ENCODE measurements around the gene CHIC1. TPM values are rescaled to one million over a fixed set of nuclear protein-coding genes. Genes with fewer than 3 reads are reported as not detected.
"Not testable (repeated sequence)": the region's sequence is repeated elsewhere in the genome, so short reads cannot be mapped to it uniquely, and the experiment has no call there.

The CHIC1 gene
- polyA plus RNA-seq = 1 to 10 TPM in 2 of 3 donors, under 1 TPM in 1; 0.97 to 3.6 (median 1.6) TPM

DNA sequence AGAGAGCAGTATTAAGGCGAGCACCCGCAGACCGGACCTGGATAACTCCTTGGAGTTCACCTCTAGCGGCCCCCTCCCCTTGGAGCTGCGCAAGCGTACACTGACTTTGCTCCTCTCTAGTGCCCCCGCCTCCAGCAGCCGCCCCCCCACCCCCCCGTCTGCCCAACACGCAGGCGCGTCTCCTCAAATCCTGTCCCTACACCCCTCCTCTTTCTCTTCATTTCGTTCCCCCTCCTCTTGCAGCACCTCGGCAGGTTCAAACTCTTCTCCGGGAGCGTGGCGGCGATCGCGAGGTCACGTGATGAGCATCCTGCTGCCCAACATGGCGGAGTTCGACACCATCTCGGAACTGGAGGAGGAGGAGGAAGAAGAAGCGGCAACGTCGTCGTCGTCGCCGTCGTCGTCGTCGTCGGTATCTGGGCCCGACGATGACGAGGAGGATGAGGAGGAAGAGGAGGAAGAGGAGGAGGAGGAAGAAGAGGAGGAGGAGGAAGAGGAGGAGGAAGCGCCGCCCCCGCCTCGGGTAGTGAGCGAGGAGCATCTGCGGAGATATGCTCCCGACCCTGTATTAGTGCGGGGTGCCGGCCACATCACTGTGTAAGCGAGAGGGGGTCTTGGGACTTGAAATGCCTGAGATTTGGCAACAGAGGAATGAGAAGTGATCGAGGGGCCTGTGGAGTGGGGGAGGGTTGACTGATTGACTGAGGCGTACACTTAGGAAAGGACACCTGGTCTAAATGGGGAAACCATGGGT lies at the start of gene CHIC1:
Gene CHIC1, plus strand, starts transcription at position 214 of the 754 bp plus-strand sequence. Its CDS starts 88 bp downstream, at position 302.
- 0 to 25% (median 0%) methylated on average over 28 to 50 of the region's 51 CpGs for WGBS, 3 donors
- no peak within 1 kb of the TSS for H3K27ac ChIP-seq (ENCODE audit: low read depth, low read length)

DNA sequence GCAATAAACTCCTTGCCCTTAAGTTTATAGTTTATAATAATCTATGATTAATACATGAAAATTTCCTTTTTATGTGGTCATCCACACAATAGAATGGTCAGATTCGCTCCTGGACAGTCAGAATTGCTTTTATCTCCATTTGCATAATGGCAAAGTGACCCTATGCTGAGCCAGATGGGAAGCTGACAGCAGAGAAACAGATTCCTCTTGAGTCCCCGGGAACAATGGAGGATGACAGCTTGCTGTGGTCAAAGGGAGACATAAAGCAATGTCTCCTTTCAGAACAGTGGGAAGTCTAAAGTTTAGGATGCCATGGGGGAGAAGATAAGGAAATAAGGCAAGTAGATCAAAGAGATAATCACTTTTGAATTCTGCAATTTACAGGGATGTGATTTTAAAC lies 40.2 kb upstream of the CHIC1 start:
- 41 to 73% (median 53%) methylated on average over 2 of the region's 2 CpGs for WGBS, 3 donors
- H3K27ac ChIP-seq (ENCODE audit: low read depth, low read length) = not testable (repeated sequence)

GRCh38 chrX:73524906-73525305 lies 38.1 kb upstream of the CHIC1 start:
- 80 to 89% (median 80%) methylated on average over 8 of the region's 8 CpGs for whole genome bisulfite sequencing, 3 donors
- no peak overlapping the region for H3K27ac ChIP-seq (ENCODE audit: low read depth, low read length)

DNA sequence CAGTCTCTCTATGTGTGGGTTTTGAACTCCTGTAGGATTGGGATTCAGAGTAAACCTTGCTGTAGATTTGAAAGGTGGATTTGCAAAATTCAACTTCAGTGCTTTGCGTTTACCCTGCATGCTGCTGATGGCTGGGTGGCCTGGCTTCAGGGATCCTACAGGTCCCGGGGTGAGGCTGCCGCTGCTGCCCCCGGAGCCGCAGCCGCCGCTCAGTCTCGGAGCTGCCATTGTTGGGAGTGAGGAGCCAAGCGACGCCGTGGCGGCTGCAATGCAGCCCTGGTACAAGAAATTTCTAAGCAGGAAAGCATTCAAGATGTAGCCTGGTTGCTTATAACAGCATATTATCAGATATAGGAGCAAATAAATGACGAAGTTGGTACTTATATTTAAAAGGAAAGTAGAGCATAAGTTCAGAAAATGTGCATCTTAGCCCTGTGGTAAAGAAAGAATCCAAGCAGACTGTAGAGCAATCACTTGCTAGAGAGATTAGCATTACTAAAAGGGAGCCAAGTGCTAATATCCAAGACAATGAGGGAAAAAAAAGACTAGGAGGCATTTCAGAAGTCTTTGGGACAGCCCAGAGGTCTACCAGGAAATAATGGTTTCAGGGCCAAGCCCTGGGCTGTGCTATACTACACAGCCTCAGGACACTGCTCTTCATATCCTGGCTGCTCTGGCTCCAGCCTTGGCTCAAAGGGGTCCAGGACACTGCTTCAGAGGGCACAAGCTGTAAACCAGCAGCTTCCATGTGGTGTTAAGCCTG lies 36.9 kb upstream of the CHIC1 start:
- no peak overlapping the region for H3K27ac ChIP-seq (ENCODE audit: low read depth, low read length)
- WGBS, 3 donors = 25 to 42% (median 27%) methylated on average over 13 of the region's 13 CpGs

GRCh38 chrX:73531655-73532054 lies 31.3 kb upstream of the CHIC1 start:
- WGBS, 3 donors = 74 to 92% (median 86%) methylated on average over 4 of the region's 4 CpGs
- not testable (repeated sequence) for H3K27ac ChIP-seq (ENCODE audit: low read depth, low read length)

DNA sequence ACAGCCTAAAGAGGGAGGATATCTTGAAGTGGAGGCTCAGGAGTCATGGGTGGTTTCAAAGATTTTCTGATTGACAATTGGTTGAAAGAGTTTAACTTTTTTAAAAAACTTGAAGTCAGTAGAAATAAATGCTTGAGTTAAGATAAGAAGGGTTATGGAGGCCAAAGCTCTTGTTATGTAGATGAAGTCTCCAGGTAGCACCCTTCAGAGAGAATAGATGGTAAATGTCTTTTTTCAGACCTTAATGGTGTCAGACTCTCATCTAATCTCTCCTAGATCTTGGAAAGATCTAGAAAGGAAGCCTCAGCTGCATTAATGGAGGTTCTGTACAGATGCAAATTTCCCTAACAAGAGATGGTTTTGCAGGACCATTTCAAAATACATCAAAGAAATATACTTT lies 6.8 kb upstream of the CHIC1 start:
- no peak overlapping the region for H3K27ac ChIP-seq (ENCODE audit: low read depth, low read length)

DNA sequence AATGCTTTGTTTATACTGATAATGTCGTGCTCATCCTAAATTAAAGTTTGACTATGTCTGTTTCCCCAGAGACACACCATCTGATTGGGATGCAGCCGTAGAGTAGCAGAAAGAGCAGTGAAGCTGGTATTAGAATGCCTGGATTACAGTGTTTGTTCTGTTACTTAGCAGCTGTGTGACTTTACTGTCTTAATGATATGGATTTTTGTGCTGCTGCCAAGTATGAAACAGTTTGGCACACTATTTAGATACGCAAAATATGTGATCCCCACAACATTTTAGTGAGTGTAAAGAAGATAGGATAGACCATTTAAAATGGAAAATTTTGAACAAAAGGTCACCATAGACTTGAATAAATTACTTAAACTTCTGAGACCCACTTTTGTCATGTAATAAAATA lies 1.2 kb upstream of the CHIC1 start:
- no peak overlapping the region for H3K27ac ChIP-seq (ENCODE audit: low read depth, low read length)
- 11 to 60% (median 54%) methylated on average over 3 of the region's 3 CpGs for WGBS, 3 donors

DNA sequence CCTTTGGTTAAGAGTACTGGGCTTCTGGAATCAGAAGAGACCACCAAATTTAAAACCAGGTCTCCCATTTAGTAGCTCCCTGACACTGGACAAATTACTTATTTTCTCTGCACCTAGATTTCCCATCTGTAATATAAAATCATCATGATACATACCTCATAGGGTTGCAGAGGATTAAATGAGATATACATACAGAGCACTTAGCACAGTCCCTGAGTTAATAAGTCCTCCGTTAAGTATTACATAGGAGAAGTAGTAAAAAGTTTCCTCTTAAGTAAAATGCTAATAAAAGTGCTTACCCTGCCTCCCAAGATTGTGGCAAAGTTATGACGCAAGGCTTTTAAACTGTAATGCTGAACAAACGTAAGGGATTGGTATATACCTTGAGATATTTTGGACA lies 539 bp upstream of the CHIC1 start:
- 0 to 21% (median 2%) methylated on average over 3 of the region's 3 CpGs for whole genome bisulfite sequencing, 3 donors
- H3K27ac ChIP-seq (ENCODE audit: low read depth, low read length) = no peak overlapping the region

GRCh38 chrX:73563738-73564068 lies 706 bp downstream of the CHIC1 start:
- H3K27ac ChIP-seq (ENCODE audit: low read depth, low read length) = no peak overlapping the region
- WGBS, 3 donors = 3 to 14% (median 4%) methylated on average over 3 of the region's 3 CpGs

- 47 to 70% (median 51%) methylated on average over 2 of the region's 2 CpGs for WGBS, 3 donors
- H3K27ac ChIP-seq (ENCODE audit: low read depth, low read length) = no peak overlapping the region
These were observed 14.4 kb downstream of the CHIC1 start for GRCh38 chrX:73577361-73577760.

DNA sequence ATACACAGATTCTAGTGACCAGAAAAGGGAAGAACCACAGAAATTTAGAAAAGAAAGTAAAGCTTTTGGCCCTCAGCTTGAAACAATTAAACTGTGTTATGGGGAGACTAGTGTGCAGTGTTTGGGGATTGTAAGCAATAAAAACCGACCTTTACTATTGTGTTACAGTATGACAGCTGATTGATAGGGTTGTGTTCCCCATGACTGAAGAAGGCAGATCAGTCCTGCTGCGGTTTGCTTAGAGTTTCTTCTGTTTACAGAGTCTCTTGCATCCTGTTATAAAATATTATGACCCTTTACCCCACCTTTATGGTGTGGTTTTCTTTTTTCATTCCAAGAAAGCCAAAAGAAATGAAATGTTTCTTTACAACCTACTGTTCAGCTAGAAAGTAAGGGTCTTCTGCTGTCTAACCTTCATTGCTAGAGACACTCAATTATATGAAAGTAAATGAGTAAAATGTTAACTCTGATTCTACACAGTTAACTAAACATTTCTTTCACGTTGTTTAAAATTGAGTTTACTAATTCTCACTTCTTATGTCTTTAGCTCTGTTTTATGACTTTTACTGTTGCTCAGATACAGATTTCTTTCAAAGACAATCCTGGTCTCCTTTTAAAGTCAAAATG lies 18.1 kb downstream of the CHIC1 start:
- no peak overlapping the region for H3K27ac ChIP-seq (ENCODE audit: low read depth, low read length)

GRCh38 chrX:73597758-73598157 lies 34.8 kb downstream of the CHIC1 start:
- 92 to 97% (median 96%) methylated on average over 1 of the region's 1 CpG for WGBS, 3 donors
- H3K27ac ChIP-seq (ENCODE audit: low read depth, low read length) = not testable (repeated sequence)

More for the DNA sequence above, 18.1 kb downstream of the CHIC1 start:
- WGBS, 3 donors = 26 to 64% (median 40%) methylated on average over 3 of the region's 3 CpGs

DNA sequence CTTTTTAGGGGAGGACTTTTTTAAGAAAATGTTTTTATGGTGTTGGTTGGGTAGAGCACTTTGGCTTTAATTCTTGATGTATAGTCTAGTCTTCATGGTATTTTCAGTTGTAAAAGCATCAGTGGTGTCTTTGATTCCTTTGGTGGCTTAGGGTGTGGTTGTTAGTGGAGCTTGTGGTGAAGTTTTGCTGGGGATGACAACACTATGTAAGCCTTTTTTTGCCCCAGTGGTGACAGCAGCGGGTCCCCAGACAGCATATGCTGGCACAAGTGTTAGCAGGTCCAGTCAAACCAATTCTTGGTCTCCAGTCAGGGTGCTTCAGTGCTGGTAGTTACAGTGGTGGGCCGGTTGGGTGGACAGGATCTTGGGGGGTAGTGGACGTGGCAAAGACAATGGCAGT lies 52.0 kb downstream of the CHIC1 start:
- H3K27ac ChIP-seq (ENCODE audit: low read depth, low read length) = no peak overlapping the region
- WGBS, 3 donors = 79 to 100% (median 96%) methylated on average over 3 of the region's 3 CpGs

DNA sequence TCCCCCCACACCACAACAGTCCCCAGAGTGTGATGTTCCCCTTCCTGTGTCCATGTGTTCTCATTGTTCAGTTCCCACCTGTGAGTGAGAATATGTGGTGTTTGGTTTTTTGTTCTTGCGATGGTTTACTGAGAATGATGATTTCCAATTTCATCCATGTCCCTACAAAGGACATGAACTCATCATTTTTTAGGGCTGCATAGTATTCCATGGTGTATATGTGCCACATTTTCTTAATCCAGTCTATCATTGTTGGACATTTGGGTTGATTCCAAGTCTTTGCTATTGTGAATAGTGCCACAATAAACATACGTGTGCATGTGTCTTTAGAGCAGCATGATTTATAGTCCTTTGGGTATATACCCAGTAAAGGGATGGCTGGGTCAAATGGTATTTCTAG lies 78.7 kb downstream of the CHIC1 start:
- 87 to 97% (median 96%) methylated on average over 2 of the region's 2 CpGs for WGBS, 3 donors
- not testable (repeated sequence) for H3K27ac ChIP-seq (ENCODE audit: low read depth, low read length)

GRCh38 chrX:73647212-73647611 lies 84.2 kb downstream of the CHIC1 start:
- 86 to 100% (median 95%) methylated on average over 1 of the region's 1 CpG for WGBS, 3 donors
- H3K27ac ChIP-seq (ENCODE audit: low read depth, low read length) = no peak overlapping the region

- no peak overlapping the region for H3K27ac ChIP-seq (ENCODE audit: low read depth, low read length)
These were observed 84.8 kb downstream of the CHIC1 start for GRCh38 chrX:73647632-73648322.

DNA sequence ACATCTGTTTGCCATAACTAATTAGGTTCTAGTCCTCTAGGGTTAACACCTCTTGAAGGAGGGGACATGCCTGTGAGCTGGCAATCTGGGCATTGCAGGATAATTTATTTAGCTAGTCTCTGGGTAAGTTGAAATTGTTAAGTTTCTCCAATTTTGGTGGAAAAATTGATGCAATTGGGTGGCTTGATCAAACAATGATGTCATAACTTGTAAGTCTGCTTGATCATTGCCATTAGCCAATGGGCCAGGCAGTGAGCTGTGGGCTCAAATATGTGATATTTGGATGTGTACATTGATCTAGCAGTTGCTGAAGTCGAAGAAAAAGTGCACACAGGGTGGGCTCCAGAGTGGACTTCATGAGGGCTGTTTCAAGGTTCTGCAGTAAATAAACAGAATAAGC lies 98.3 kb downstream of the CHIC1 start:
- not testable (repeated sequence) for H3K27ac ChIP-seq (ENCODE audit: low read depth, low read length)
- WGBS, 3 donors = 64 to 95% (median 95%) methylated on average over 1 of the region's 1 CpG

DNA sequence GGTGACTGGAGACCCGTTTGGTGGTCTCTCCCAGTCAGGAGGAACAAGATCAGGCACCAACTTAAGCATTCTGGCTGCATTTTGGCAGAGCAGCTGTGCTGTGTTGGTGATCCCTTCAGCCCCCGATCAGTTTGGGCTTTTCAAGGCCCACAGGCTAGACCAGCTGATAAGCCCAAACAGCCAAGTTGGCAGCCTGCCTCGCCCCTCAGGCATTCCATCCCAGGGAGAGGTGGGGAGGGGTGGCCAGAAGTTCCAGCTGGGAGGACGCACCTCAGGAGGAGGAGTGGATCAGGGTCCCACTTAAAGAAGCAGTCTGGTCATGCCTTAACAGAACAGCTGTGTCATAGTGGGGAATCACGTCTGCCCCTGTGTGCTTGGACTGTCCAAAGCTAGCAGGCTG lies 105.8 kb downstream of the CHIC1 start:
- H3K27ac ChIP-seq (ENCODE audit: low read depth, low read length) = no peak overlapping the region
- 63 to 73% (median 63%) methylated on average over 5 of the region's 5 CpGs for WGBS, 3 donors

GRCh38 chrX:73681408-73681807 lies 118.4 kb downstream of the CHIC1 start:
- H3K27ac ChIP-seq (ENCODE audit: low read depth, low read length) = no peak overlapping the region
